Mucosa of descending colon (tissue), 3 donors: ENCODE measurements around the gene TMEM30B. TPM values are rescaled to one million over a fixed set of nuclear protein-coding genes. Genes with fewer than 3 reads are reported as not detected.

Experiments used
- ATAC-seq: fragments of 200-7000 bp; cut with Tn5 transposase; one replicate; pipeline ENCODE4 v1.9.1; 2020; ENCODE audit warnings: mild to moderate bottlenecking, moderate library complexity
- DNase-seq, 3 donors: peaks; one replicate each; pipeline ENCODE4 v3.0.0-alpha.2; 2020
- H3K36me3 ChIP-seq: fragments of 200-600 bp; one replicate; pipeline ENCODE4 v1.8.0; 2021; ENCODE audit warnings: low read depth, mild to moderate bottlenecking
- H3K4me1 ChIP-seq: fragments of 200-600 bp; one replicate; pipeline ENCODE4 v1.8.0; 2021; ENCODE audit warnings: low read depth, mild to moderate bottlenecking
- H3K4me3 ChIP-seq: fragments of 200-600 bp; one replicate; pipeline ENCODE4 v1.8.0; 2021; ENCODE audit warnings: mild to moderate bottlenecking
- H3K9me3 ChIP-seq: fragments of 200-600 bp; one replicate; pipeline ENCODE4 v1.8.0; 2021; ENCODE audit warnings: mild to moderate bottlenecking
- CTCF ChIP-seq: fragments of 200-600 bp; IDR thresholded peaks from one replicate; pipeline ENCODE4 v1.8.0; 2022; ENCODE audit warnings: antibody characterized with exemption, mild to moderate bottlenecking
- intact Hi-C, 2 donors: fragments of 100-400 bp; cut with DNase I in 1 of 2; cut with micrococcal nuclease in 1 of 2; formaldehyde crosslinking; loops; one replicate each; pipeline versions ENCODE4 v1.11.0 to v1.11.1; 2022; cut with DNase I, micrococcal nuclease
- total RNA-seq, 3 donors: library from RNA; stranded (reverse); fragmentation: NEBNext Ultra II Directional in 2 of 3; extraction: Animal tissue kit (Norgen Biotek cat#: 25700) in 2 of 3; gene quantifications; one replicate each; pipeline versions ENCODE4 v1.2.1 to v1.2.4, GENCODE V29; 2021 to 2023
- donor health status: DM: no; HTN: no; CAD: no; lungs with moderate emphysema.
- donor health status: DM: no; HTN: no; CAD: no.
- donor health status: DM: no; HTN: yes; CAD: no.

TMEM30B gene
- total RNA-seq, 3 donors from 2014 or later: 26.2 to 83.8 (median 54.1) TPM

GRCh38 chr14:61238611-61239245 lies 42.4 kb downstream of the TMEM30B start:
- Histone ChIP-seq H3K4me1 (no peaks in the 10 kb centered on the region), H3K36me3 (no peaks in the 10 kb centered on the region), H3K4me3 (no peak overlapping the region), H3K9me3 (peaks cover 10% of the 10 kb centered on the region)
- no peak for DNase-seq
- no peak for TF ChIP-seq CTCF
- intact Hi-C loops: no loop called here
- ATAC-seq: no peak

- intact Hi-C loops: no loop called here
- TF ChIP-seq CTCF: no peak
- H3K4me1 ChIP-seq: no peaks in the 10 kb centered on the region
- H3K9me3 ChIP-seq: no peaks in the 10 kb centered on the region
- no peaks in the 10 kb centered on the region for H3K36me3 ChIP-seq
- DNase-seq (no peak), ATAC-seq (no peak)
- no peak overlapping the region for H3K4me3 ChIP-seq
Measured at GRCh38 chr14:61234215-61234916, 46.8 kb downstream of the TMEM30B start.

GRCh38 chr14:61233436-61233956 lies 47.6 kb downstream of the TMEM30B start:
- Histone ChIP-seq H3K9me3 (no peaks in the 10 kb centered on the region), H3K4me3 (no peak overlapping the region), H3K36me3 (no peaks in the 10 kb centered on the region), H3K4me1 (no peaks in the 10 kb centered on the region)
- no peak for DNase-seq
- intact Hi-C loops: no loop called here
- no peak for TF ChIP-seq CTCF
- ATAC-seq: no peak

- intact Hi-C loops: no loop called here
- Histone ChIP-seq H3K36me3 (no peaks in the 10 kb centered on the region), H3K4me1 (no peaks in the 10 kb centered on the region), H3K4me3 (no peak overlapping the region), H3K9me3 (no peaks in the 10 kb centered on the region)
- no peak for TF ChIP-seq CTCF
- DNase-seq (no peak), ATAC-seq (no peak)
Measured at GRCh38 chr14:61231810-61232209, 49.3 kb downstream of the TMEM30B start.

GRCh38 chr14:61229981-61230380 lies 51.2 kb downstream of the TMEM30B start:
- TF ChIP-seq CTCF: no peak
- Histone ChIP-seq H3K4me1 (no peaks in the 10 kb centered on the region), H3K4me3 (no peak overlapping the region), H3K36me3 (no peaks in the 10 kb centered on the region), H3K9me3 (no peaks in the 10 kb centered on the region)
- intact Hi-C loops: no loop called here
- ATAC-seq (no peak), DNase-seq (no peak)
